LHCN-M2 (cell line): Measurements from ENCODE around the gene SPDYE4. TPM values are rescaled to one million over a fixed set of nuclear protein-coding genes. Genes with fewer than 3 reads are reported as not detected.

Experiments
- DNase-seq: peaks from one replicate; pipeline ENCODE4 v3.0.0-alpha.2; 2012; ENCODE audit warnings: low read depth
- total RNA-seq: library from RNA; depleted of rRNA; stranded (reverse); fragments of >200 nt; gene quantifications from 2 replicates; pipeline ENCODE4 v1.2.3, GENCODE V29; 2014

SPDYE4 gene
- total RNA-seq, 1 experiment from 2014 or later = not detected

GRCh38 chr17:8785547-8786413, 27.4 kb upstream of the SPDYE4 start:
- DNase-seq = peak; percentile 44

GRCh38 chr17:8782176-8782575, 23.8 kb upstream of the SPDYE4 start:
- DNase-seq = no peak

- no peak for DNase-seq
Observed at GRCh38 chr17:8781776-8782175, 23.4 kb upstream of the SPDYE4 start.

- no peak for DNase-seq
Observed at GRCh38 chr17:8776881-8777280, 18.5 kb upstream of the SPDYE4 start.

- DNase-seq = no peak
Observed at GRCh38 chr17:8776248-8776647, 17.9 kb upstream of the SPDYE4 start.

- no peak for DNase-seq
Observed at GRCh38 chr17:8766731-8767130, 8.4 kb upstream of the SPDYE4 start.

GRCh38 chr17:8762012-8762411, 3.7 kb upstream of the SPDYE4 start:
- DNase-seq = no peak

- no peak for DNase-seq
Observed at GRCh38 chr17:8757189-8757588, 1.2 kb downstream of the SPDYE4 start.

GRCh38 chr17:8755590-8756255, 2.6 kb downstream of the SPDYE4 start:
- no peak for DNase-seq

GRCh38 chr17:8754890-8755289, 3.5 kb downstream of the SPDYE4 start:
- DNase-seq = no peak

GRCh38 chr17:8753976-8754440, 4.3 kb downstream of the SPDYE4 start:
- peak; percentile 17 for DNase-seq

- DNase-seq = no peak
Observed at GRCh38 chr17:8753136-8753975, 5.0 kb downstream of the SPDYE4 start.

- DNase-seq = no peak
Observed at GRCh38 chr17:8749616-8750015, 8.7 kb downstream of the SPDYE4 start.

GRCh38 chr17:8747742-8748141, 10.6 kb downstream of the SPDYE4 start:
- no peak for DNase-seq

GRCh38 chr17:8746501-8747236, 11.7 kb downstream of the SPDYE4 start:
- DNase-seq = peak; percentile 6

GRCh38 chr17:8745586-8746500, 12.5 kb downstream of the SPDYE4 start:
- peak; percentile 26 for DNase-seq

GRCh38 chr17:8744086-8744785, 14.1 kb downstream of the SPDYE4 start:
- DNase-seq = no peak

GRCh38 chr17:8742819-8743218, 15.5 kb downstream of the SPDYE4 start:
- DNase-seq = no peak

GRCh38 chr17:8742274-8742673, 16.1 kb downstream of the SPDYE4 start:
- DNase-seq = no peak
